ENCODE measurements around the gene CEACAM20.
"Not testable (repeated sequence)": the region's sequence is repeated elsewhere in the genome, so short reads cannot be mapped to it uniquely, and the experiment has no call there.

Gene CEACAM20

DNA sequence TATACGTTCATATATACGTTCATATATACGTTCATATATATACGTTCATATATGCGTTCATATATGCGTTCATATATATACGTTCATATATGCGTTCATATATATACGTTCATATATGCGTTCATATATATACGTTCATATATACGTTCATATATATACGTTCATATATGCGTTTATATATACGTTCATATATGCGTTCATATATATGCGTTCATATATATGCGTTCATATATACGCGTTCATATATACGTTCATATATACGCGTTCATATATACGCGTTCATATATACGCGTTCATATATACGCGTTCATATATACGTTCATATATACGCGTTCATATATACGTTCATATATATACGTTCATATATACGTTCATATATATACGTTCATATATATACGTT, 21.5 kb upstream of the CEACAM20 start:
- in situ Hi-C loops (cut with MboI; ENCODE audit: low sequenced_read_pairs) = not testable (repeated sequence)

DNA sequence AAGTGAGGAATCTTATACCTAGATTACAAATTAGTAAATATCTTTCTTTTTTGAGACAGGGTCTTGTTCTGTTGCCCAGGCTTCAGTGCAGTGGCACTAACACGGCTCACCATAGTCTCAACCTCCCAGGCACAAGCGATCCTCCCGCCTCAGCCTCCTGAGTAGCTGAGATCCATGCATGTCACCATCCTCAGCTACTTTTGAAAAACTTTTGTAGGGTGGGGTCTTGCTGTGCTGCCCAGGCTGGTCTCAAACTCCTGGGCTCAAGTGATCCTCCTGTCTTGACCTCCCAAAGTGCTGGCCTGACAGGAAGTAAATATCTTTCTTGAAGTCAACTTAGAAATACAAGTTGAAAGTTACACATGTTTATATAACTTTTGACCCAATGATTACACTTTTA, 20.0 kb upstream of the CEACAM20 start:
- in situ Hi-C loops (cut with MboI; ENCODE audit: low sequenced_read_pairs) = no loop called here

DNA sequence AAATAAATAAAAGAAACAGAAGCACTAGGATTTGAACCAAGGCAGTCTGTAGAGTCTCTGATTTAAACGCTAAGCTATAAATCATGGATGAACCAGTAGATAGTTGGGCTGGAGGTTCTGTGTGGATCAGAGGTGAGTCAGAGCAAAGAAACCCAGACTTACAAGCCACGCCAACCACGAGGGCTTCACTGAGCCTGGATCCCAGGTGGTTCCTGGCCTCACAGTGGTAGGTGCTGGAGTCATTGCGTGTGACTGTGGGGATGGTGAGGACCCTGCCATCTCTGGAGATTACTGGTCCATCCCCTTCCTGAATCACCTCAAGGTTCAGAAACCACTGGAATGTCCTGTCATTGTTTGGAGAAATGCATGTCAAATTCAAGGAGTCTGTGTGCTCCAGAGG, 19.3 kb upstream of the CEACAM20 start:
- in situ Hi-C loops (cut with MboI; ENCODE audit: low sequenced_read_pairs) = no loop called here

DNA sequence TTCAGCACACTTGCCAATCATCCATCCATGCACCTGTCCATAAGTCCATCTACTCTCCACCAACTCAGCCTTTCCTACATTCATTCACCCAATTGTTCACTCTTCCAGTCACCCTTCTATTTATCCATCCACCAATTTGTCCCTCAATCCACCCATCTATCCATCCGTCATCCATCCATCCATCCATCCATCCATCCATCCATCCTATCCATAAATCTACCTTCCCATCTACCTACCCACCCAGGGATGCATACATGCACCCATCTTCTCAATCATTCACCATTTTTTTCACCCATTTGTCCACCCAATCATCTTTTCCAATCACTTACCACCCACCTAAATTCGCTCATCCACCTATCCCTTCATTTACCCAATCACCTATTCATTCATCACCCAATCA, 14.6 kb upstream of the CEACAM20 start:
- in situ Hi-C loops (cut with MboI; ENCODE audit: low sequenced_read_pairs) = no loop called here

DNA sequence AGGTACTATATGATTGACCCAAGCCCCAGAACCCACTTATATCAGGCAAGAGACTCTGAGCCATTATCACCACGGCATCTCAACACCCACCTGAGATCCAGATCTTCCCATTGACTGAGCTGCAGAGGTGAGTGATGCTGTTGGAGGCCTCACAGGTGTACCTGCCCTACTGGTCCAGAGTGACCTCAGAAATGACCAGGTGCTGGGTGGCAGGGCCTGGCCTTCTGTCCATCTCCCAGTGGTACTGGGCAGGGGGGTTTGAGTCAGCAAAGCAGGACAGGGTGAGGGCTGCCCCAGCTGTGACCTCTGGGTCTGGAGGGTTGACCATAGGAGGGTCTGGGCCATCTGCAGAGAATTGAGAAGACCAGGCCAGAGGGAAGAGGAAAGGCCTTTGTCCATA, 13.2 kb upstream of the CEACAM20 start:
- in situ Hi-C loops (cut with MboI; ENCODE audit: low sequenced_read_pairs) = no loop called here

DNA sequence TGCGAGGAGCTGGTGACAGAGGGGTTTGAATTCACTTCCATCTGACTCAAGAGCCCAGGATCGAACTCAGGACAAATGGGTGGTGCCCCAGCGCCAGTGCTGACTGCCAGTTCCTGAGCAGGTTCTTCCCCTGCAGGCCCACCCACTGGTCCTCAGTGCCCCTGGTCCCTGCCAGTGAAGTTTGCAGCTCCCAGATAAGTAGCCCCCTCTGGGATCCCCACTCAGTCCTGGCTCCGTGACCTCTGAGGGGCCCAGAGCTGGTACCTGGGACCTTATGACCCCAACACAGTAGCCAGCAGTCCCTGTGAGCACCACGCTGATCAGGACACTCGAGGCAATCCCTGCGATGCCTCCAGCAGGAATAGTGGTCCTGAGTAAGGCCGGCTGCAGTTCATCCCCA, 11.3 kb upstream of the CEACAM20 start:
- in situ Hi-C loops (cut with MboI; ENCODE audit: low sequenced_read_pairs) = no loop called here

DNA sequence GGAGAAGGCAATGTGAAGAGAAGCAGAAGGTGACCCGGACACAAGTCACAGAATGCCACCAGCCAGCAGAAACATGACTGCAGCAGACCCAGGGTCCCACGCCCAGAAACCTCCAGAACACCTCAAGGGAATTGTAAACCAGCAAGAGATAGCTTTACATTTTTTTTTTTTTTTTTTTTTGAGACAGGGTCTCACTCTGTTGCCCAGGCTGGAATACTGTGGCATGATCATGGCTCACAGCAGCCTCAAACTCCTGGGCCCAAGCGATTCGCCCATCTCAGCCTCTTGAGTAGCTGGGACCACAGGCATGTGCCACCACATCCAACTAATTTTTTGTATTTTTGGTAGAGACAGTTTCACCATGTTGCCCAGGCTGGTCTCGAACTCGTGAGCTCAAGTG, 10.5 kb upstream of the CEACAM20 start:
- in situ Hi-C loops (cut with MboI; ENCODE audit: low sequenced_read_pairs) = no loop called here

DNA sequence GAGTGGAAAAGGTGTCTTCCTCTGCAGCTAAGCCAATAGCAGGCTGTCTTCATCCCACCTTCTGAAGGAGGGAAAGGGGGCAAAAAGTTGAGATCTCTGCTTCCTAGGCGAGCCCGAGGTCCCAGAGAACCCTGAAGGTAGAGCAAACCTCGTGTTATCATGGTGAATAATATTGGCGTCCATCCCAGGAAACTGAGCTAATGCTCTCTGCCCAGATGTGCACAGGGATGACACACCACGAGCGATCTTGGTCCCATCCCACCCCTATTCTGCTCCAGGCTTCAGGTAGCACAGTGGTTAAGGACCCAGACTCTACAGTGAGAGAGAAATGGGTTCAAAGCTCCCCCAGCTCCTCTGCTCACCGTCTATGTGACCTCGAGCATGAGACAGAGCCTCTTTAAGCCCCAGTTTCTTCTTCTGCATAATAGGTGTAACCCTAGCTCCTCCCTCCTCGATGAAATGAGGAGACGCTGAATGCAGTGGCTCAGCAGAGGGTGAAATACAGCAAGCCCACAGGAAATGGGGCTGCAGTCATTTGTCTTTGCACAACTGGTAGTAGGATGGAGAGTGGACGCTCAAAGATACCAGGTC, 9.9 kb upstream of the CEACAM20 start:
- in situ Hi-C loops (cut with MboI; ENCODE audit: low sequenced_read_pairs) = no loop called here

DNA sequence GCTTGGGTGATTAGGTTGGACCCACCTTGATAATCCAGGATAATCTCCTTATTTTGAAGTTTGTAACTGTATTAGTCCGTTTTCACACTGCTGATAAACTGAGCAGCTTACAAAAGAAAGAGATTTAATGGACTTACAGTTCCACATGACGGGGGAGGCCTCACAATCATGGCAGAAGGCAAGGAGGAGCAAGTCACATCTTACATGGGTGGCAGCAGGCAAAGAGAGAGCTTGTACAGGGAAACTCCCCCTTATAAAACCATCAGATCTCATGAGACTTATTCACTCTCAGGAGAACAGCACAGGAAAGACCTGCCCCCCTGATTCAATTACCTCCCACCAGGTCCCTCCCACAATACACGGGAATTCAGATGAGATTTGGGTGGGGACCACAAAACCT, 5.9 kb upstream of the CEACAM20 start:
- in situ Hi-C loops (cut with MboI; ENCODE audit: low sequenced_read_pairs) = not testable (repeated sequence)

DNA sequence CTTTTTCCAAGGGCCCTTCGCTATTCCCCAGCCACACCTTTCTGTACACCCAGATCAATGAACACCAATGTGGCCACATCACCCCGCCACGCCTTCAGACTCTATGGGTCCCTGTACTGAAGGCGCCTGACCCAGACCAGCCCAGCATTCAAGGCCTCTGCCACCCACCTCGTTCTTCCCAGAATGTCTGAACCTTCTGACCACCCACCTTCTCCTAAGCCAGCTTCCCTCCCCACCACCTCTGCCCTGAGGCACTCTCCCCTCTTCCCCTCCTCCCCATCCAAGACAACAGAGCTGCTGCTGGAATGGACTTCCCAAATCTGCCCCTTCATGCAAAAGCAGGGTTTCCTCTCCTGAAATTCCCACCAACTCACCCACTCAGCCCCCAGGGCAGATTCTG, 3.3 kb upstream of the CEACAM20 start:
- in situ Hi-C loops (cut with MboI; ENCODE audit: low sequenced_read_pairs) = no loop called here

DNA sequence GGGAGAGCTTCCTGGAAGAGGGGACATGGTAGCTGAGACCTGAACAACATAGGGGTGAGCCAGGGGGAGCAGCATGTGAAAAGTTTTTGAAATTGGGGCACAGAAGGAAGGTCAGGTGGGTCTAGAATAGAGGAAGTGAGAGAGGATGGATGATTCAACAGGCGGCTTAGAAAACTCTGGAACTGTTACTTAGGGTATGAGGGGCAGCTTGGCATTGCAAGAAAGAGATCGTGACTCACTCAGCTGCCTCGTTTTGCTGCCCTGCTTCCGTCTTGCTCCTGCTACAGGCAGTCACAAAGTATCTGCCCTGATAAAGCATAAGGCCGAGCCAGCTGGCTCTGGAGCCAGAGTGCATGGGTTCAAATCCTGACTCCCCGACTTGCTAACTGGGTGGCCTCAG, 1.3 kb upstream of the CEACAM20 start:
- in situ Hi-C loops (cut with MboI; ENCODE audit: low sequenced_read_pairs) = no loop called here

DNA sequence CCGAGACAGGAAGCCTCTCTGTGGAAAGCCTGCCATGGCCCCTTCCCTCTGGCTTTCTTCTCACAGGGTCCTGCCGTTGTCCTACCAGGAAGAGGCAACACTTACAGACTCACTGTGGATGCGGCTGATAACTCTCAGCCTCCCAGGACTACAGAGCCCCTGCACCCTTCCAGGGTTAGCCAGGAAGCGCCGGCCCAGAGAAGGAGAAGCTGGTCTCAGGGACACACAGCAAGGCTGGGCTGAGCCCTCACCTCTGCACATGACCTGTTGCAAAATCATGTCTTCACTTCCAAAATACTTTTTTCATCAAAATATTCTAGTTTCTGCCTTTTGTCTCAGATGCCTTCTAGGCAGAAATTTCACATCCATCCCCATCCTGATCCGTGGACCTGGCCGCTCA, 1.9 kb downstream of the CEACAM20 start:
- in situ Hi-C loops (cut with MboI; ENCODE audit: low sequenced_read_pairs) = no loop called here

DNA sequence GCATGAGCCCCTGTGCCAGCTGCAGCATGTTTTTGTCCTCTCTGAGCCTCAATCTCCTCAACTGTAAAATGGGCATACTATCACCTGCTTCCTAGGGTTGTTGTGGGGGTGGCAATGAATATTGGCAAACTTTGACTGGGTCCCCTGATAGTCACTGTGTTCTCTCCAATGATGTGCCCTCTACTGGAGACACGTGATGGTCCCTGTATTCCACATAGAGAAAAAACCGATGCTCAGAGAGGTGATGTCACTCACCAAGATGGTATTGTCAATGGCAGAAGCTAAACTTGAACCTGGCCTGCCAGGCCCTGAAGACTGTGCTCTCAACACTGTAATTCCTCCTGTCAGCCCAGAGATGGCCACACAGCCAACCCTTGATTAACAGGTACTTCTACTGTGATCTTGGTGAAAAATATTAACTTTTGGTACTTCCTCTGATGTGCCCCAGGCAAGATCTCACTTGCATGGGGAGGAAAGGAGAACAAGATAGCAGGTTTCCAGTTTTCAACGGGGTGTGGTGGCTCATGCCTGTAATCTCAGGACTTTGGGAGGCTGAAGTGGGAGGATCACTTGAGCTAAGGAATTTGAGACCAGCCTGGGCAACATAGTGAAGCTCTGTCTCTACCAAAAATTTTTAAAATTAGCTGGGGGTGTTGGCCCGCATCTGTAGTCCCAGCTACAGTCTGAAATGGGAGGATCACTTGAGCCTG, 3.6 kb downstream of the CEACAM20 start:
- in situ Hi-C loops (cut with MboI; ENCODE audit: low sequenced_read_pairs) = no loop called here

DNA sequence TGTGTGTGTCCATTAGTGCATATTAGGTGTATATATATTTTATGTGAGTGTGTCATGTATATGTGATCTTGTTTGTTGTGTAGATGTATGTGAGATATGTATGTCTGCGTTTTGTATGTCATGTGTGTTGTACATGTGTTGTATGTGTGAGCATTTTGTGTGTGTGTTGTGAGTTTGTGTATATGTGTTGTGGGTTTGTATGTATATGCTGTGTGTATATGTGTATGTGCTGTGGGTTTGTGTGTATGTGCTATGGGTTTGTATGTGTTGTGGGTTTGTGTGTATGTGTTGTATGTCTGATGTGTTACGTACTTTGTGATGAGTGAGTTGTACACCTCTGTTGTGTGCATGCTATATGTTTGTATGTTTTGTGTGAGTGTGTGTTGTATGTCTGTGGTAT, 8.1 kb downstream of the CEACAM20 start:
- in situ Hi-C loops (cut with MboI; ENCODE audit: low sequenced_read_pairs) = no loop called here

DNA sequence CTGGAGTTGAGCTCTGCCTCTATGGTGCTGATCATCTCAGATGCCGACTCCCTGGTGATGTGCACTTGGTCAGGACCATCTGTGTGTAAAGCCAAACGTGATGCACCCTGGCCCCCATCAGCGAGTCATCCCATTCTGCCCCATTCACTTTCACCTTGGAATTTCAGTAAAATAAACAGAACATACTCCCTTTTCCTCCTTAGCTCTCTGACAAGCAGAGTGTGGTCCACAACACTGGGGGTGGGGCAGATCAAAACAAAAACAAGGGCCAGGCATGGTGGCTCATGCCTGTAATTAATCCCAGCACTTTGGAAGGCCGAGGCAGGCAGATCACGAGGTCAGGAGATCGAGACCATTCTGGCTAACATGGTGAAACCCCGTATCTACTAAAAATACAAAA, 12.3 kb downstream of the CEACAM20 start:
- in situ Hi-C loops (cut with MboI; ENCODE audit: low sequenced_read_pairs) = no loop called here

DNA sequence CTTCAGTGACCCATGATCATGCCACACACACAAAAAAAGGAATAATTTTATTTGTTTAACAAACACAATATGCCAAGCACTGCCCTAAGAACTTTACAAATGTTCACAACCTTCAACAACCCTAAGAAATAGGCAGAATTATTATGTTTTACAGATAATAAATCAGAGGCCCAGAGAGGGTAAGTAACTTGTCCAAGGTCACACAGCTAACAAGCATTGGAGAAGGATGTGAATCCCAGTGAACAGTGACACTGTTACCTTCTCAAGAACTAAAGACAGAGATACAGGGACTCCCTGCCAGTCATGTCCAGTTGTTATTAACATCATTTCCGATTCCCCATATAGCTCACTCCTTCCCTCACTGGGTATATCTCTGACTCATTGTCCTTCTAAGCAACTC, 13.6 kb downstream of the CEACAM20 start:
- in situ Hi-C loops (cut with MboI; ENCODE audit: low sequenced_read_pairs) = no loop called here

DNA sequence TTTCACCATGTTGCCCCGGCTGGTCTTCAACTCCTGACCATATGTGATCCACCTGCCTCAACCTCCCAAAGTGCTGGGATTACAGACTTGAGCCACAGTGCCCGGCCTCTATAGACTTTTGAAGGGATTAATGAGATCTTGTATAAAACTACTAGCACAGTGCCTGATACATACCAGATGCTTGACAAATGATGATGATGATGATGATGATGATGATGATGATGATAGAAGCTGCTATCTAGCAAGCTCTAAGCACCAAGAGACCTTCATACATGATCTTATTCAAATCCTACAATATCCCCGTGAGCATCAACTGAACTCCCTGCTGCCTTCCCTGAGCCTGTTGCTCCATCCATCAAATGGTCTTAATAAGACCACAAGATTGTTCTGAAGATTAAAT, 14.4 kb downstream of the CEACAM20 start:
- in situ Hi-C loops (cut with MboI; ENCODE audit: low sequenced_read_pairs) = no loop called here

DNA sequence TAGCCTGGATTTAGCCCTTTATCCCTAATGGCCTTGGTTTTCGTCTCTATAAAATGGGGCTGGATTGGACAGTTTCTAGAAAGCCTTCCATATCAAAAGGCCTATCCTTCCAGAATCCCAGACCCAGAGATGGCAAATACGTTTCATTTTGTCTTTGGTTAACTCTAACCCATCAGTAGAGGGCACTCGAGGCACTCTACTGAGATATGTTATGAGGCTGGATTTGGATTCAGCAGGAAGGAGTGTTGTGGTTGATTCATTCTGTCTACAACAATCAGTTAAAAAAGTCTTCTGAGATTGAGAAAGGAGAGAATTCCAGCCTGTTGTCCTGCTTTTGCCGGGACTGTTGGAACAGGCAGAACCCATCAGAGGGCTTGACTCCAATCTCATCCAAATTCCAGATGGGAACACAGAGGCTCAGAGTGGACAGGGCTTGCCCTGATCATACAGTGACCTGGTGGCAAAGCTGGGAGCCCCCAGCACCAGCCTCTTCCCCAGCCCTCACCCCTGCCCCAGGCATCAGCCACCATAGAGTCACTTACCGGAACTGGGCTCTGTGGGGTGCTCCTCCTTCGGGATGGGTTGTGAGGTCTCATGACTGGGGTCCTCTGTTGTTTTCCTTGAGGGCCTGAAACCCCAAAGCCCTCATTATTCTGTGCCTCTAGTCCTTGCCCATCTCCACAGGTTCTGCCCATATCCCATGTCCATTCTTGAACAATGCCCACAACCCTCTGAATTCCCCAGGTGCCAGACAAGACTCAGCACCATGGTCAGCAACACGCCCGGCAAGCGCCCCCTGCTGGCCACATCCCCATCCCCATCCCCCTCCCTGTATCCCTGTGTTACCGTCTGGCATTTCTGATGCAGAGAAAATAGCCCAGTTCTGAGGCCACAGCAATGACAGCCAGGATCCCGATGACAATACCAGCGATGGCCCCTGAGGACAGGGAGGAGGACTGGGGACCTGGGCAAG, 16.9 kb downstream of the CEACAM20 start:
- in situ Hi-C loops (cut with MboI; ENCODE audit: low sequenced_read_pairs) = no loop called here

DNA sequence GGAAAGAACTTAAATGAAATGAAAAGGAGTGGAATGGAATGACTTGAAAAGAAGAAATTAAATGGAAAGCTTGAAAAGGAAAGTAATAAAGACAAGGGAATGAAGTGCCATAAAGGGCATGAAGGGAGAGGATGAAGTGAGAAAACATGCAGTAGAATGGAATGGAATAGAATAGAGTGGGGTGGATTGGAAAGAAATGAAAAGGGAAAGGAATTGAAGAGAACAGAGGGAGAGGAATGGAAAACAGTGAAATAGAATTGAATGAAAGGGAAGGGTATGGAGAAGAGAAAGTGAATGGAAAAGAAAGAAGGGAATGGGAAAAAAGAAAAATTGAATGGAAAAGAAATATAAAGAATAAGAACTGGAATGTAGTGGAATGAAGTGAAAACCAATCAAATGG, 20.0 kb downstream of the CEACAM20 start:
- in situ Hi-C loops (cut with MboI; ENCODE audit: low sequenced_read_pairs) = no loop called here

DNA sequence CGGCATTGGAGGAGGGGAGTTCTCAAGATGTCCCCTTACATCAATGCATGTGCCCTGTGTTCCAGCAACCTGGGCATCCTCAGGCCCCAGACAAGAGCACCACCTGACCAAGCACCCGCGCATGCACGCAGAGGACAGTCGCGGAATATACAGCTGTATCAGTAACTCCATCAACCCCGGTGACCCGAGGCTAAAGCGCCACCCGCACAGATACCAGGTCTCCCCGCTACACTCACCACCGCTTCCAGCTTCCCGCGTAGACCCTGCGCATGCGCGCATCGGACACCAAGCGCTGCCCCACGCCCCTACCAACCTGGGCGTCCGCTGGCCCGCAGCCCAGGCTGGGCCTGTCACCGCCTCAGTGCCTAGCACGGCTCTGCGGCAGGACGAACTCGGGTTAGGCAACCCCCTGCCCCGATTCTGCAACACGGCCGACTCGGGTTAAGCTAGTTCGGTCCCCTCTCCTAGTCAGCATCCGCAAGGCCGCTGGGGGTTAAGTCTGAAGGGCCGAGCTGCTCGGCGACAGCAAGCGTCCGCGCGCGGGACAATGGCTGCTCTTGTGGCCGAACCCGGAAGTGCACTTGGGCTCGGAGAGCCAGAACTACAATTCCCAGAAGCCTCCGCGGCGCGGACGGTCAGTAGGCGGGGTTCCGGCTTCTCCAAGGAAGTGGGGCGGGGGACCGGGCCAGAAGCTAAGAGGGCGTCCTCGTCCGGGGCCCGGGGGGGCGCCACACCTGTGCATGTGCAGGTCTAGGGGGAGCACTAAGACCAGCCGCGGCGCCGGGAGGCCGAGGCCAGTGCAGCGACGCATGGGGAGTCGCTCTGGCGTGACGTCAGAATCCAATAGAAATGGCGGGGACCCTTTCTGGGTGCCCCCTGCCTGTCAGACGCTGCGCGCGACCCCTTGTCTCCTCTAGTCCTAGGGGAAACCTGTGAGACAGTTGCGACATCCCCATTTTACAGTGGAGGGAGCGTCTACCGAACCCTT, 29.2 kb downstream of the CEACAM20 start, which contains the start of gene ZNF180:
Gene ZNF180, minus strand, starts transcription at position 561 of the 988 bp plus-strand sequence. CDS start 3,188 bp downstream, outside the sequence.
- in situ Hi-C loops (cut with MboI; ENCODE audit: low sequenced_read_pairs) = no loop called here

DNA sequence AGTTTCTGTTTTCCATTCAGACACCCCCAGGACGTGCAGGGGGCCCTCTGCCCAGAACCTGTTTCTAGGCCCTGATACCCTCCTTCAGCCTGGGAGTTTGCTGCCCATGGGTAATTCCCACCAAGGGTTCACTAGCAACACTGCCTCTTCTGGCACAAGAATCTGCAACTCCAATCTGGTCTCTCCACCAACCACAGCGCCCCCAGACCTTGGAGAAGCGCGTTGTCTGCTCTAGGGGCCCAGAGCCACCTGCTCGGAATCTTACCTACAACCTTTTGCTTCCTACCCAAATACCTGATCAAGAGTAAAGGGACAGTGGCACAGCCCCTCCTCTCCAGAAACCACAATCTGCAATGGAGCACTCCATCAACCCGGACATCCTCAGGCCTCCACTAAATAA, 29.9 kb downstream of the CEACAM20 start:
- in situ Hi-C loops (cut with MboI; ENCODE audit: low sequenced_read_pairs) = no loop called here

Data from HL-60/S4 (cell line).